H9 (cell line): ENCODE measurements around the gene CLN5. TPM values are rescaled to one million over a fixed set of nuclear protein-coding genes. Genes with fewer than 3 reads are reported as not detected.

Source experiments
- DNase-seq: peaks from one replicate; pipeline ENCODE4 v3.0.0-alpha.2; 2017
- H2AFZ ChIP-seq: one replicate; pipeline ENCODE4 v1.6.1; 2013; ENCODE audit warnings: mild to moderate bottlenecking, low read length, control low read depth, moderate library complexity
- H2AK5ac ChIP-seq: 2 replicates; pipeline ENCODE4 v1.6.1; 2013; ENCODE audit warnings: low read length, control low read depth, mixed read lengths; ENCODE audit not compliant: insufficient read length
- H2BK120ac ChIP-seq: one replicate; pipeline ENCODE4 v1.6.1; 2013; ENCODE audit warnings: low read depth, mild to moderate bottlenecking, low read length, control low read depth, inconsistent platforms; ENCODE audit not compliant: poor library complexity, severe bottlenecking
- H2BK12ac ChIP-seq: 2 replicates; pipeline ENCODE4 v1.6.1; 2013; ENCODE audit warnings: low read length, control low read depth, mixed read lengths, low read depth; ENCODE audit not compliant: insufficient read length
- H2BK15ac ChIP-seq: 2 replicates; pipeline ENCODE4 v1.6.1; 2013; ENCODE audit warnings: low read depth, low read length, control low read depth
- H2BK20ac ChIP-seq: one replicate; pipeline ENCODE4 v1.6.1; 2013; ENCODE audit warnings: low read depth, mild to moderate bottlenecking, low read length, control low read depth, inconsistent platforms; ENCODE audit not compliant: poor library complexity, severe bottlenecking
- H2BK5ac ChIP-seq: 2 replicates; pipeline ENCODE4 v1.6.1; 2013; ENCODE audit warnings: low read length, control low read depth, mixed read lengths; ENCODE audit not compliant: insufficient read length
- H3K14ac ChIP-seq: 2 replicates; pipeline ENCODE4 v1.6.1; 2013; ENCODE audit warnings: low read length, control low read depth; ENCODE audit not compliant: insufficient read depth
- H3K18ac ChIP-seq: 2 replicates; pipeline ENCODE4 v1.6.1; 2013; ENCODE audit warnings: low read depth, mild to moderate bottlenecking, mixed read lengths, low read length, control low read depth; ENCODE audit not compliant: insufficient read length
- H3K23ac ChIP-seq: 2 replicates; pipeline ENCODE4 v1.6.1; 2013; ENCODE audit warnings: low read length, control low read depth, mixed read lengths, low read depth; ENCODE audit not compliant: insufficient read length
- H3K23me2 ChIP-seq: 2 replicates; pipeline ENCODE4 v1.6.1; 2013; ENCODE audit warnings: low read depth, mild to moderate bottlenecking, mixed read lengths, low read length, control low read depth; ENCODE audit not compliant: insufficient read length, poor library complexity, severe bottlenecking
- H3K27ac ChIP-seq: 2 replicates; pipeline ENCODE4 v1.5.1; 2013; ENCODE audit warnings: low read length, control low read depth, mixed read lengths, low read depth; ENCODE audit not compliant: insufficient read length
- H3K27me3 ChIP-seq: 2 replicates; pipeline ENCODE4 v1.6.1; 2013; ENCODE audit warnings: low read length, control low read depth, inconsistent platforms; ENCODE audit not compliant: insufficient read depth
- H3K4ac ChIP-seq: 2 replicates; pipeline ENCODE4 v1.6.1; 2013; ENCODE audit warnings: low read depth, mild to moderate bottlenecking, control low read depth, inconsistent platforms, low read length, moderate library complexity
- H3K4me1 ChIP-seq: 2 replicates; pipeline ENCODE4 v1.6.1; 2013; ENCODE audit warnings: low read length, control low read depth, inconsistent platforms; ENCODE audit not compliant: insufficient read depth
- H3K4me2 ChIP-seq: 2 replicates; pipeline ENCODE4 v1.6.1; 2013; ENCODE audit warnings: low read length, control low read depth, mixed read lengths; ENCODE audit not compliant: insufficient read length, insufficient read depth
- H3K56ac ChIP-seq: 2 replicates; pipeline ENCODE4 v1.6.1; 2013; ENCODE audit warnings: low read depth, mild to moderate bottlenecking, mixed read lengths, low read length, control low read depth; ENCODE audit not compliant: insufficient read length
- H3K79me1 ChIP-seq: 2 replicates; pipeline ENCODE4 v1.6.1; 2013; ENCODE audit warnings: low read depth, mild to moderate bottlenecking, moderate library complexity, low read length, control low read depth, inconsistent platforms; ENCODE audit not compliant: insufficient read depth, poor library complexity, severe bottlenecking
- H3K79me2 ChIP-seq: 2 replicates; pipeline ENCODE4 v1.6.1; 2013; ENCODE audit warnings: low read length, control low read depth, inconsistent platforms; ENCODE audit not compliant: insufficient read depth
- H3K9ac ChIP-seq: 2 replicates; pipeline ENCODE4 v1.6.1; 2013; ENCODE audit warnings: low read length, control low read depth, mixed read lengths; ENCODE audit not compliant: insufficient read length; ENCODE audit errors: extremely low read depth
- H3K9me3 ChIP-seq: one replicate; pipeline ENCODE4 v1.6.1; 2013; ENCODE audit warnings: low read depth, low read length, inconsistent platforms; ENCODE audit not compliant: control insufficient read depth
- H3T11ph ChIP-seq: one replicate; pipeline ENCODE4 v1.6.1; 2013; ENCODE audit warnings: mild to moderate bottlenecking, low read length, control low read depth, inconsistent platforms
- H4K20me1 ChIP-seq: one replicate; pipeline ENCODE4 v1.6.1; 2013; ENCODE audit not compliant: control insufficient read depth, insufficient read length, insufficient read depth
- H4K5ac ChIP-seq: 2 replicates; pipeline ENCODE4 v1.6.1; 2013; ENCODE audit warnings: low read depth, mild to moderate bottlenecking, mixed read lengths, low read length, control low read depth; ENCODE audit not compliant: insufficient read length
- H4K8ac ChIP-seq: replicated peaks from 2 replicates; pipeline ENCODE4 v1.6.1; 2013; ENCODE audit warnings: low read length, control low read depth, mixed read lengths, low read depth; ENCODE audit not compliant: insufficient read length
- H4K91ac ChIP-seq: 2 replicates; pipeline ENCODE4 v1.6.1; 2013; ENCODE audit warnings: low read depth, mild to moderate bottlenecking, moderate library complexity, mixed read lengths, low read length, control low read depth; ENCODE audit not compliant: insufficient read length
- H3K27ac Mint-ChIP-seq, 3 experiments: 2 replicates in 2 of 3; 3 replicates in 1 of 3; pipeline ENCODE4 v1.8.0; 2020 to 2021; ENCODE audit warnings: mixed read lengths in 3 of 3, mild to moderate bottlenecking in 1 of 3, moderate library complexity in 1 of 3
- H3K27me3 Mint-ChIP-seq: 2 replicates; pipeline ENCODE4 v1.8.0; 2021; ENCODE audit warnings: low read depth, mild to moderate bottlenecking, moderate library complexity, mixed read lengths
- H3K36me3 Mint-ChIP-seq, 3 experiments: 2 replicates in 2 of 3; 3 replicates in 1 of 3; pipeline ENCODE4 v1.8.0; 2020 to 2021; ENCODE audit warnings: low read depth in 3 of 3, mixed read lengths in 3 of 3; ENCODE audit not compliant: insufficient read depth in 1 of 3
- H3K4me1 Mint-ChIP-seq, 2 experiments: 2 replicates each; pipeline ENCODE4 v1.8.0; 2020; ENCODE audit warnings: mixed read lengths in 2 of 2
- H3K4me3 Mint-ChIP-seq, 2 experiments: 2 replicates in 1 of 2; 3 replicates in 1 of 2; pipeline ENCODE4 v1.8.0; 2020 to 2021; ENCODE audit warnings: mild to moderate bottlenecking in 2 of 2, mixed read lengths in 2 of 2, moderate library complexity in 1 of 2
- H3K9me3 Mint-ChIP-seq, 2 experiments: 2 replicates in 1 of 2; 3 replicates in 1 of 2; pipeline ENCODE4 v1.8.0; 2020; ENCODE audit warnings: mild to moderate bottlenecking in 2 of 2, mixed read lengths in 2 of 2, moderate library complexity in 1 of 2
- CTCF ChIP-seq: fragments of 200-600 bp; sonication (generic); conservative IDR thresholded peaks from 3 replicates; pipeline ENCODE4 v1.8.0; 2021; ENCODE audit warnings: antibody characterized with exemption, mild to moderate bottlenecking
- WGBS: extraction: QIAGEN DNeasy Blood & Tissue Kit; methylation state at CpG from one replicate; pipeline ENCODE4 v1.1.7; 2013; ENCODE audit warnings: missing lambda C conversion rate, low lambda C conversion rate, mixed read lengths; ENCODE audit not compliant: insufficient read length; ENCODE audit errors: extremely low coverage; 5-methylcytosine and 5-hydroxymethylcytosine counted together
- total RNA-seq: library from RNA; stranded (reverse); gene quantifications from 2 replicates; pipeline ENCODE4 v1.2.1, GENCODE V29; 2021

The CLN5 gene
- total RNA-seq, 1 experiment from 2014 or later: 8.3 TPM

GRCh38 chr13:77016251-77016812, 24.5 kb downstream of the CLN5 start:
- Histone ChIP-seq H3K79me1 (peaks cover 4% of the 10 kb centered on the region), H3K27ac (no peak overlapping the region), H2BK120ac (no peak overlapping the region), H2AFZ (no peak overlapping the region), H3K4ac (no peak overlapping the region), H2BK12ac (no peak overlapping the region), H3K9ac (no peak overlapping the region), H4K8ac (no peak overlapping the region), H4K91ac (no peak overlapping the region), H3K4me2 (no peak overlapping the region), H2AK5ac (no peak overlapping the region), H3T11ph (no peak overlapping the region), H3K9me3 (no peaks in the 10 kb centered on the region), H3K4me1 (no peaks in the 10 kb centered on the region), H4K5ac (no peak overlapping the region), H3K18ac (no peak overlapping the region), H3K79me2 (no peaks in the 10 kb centered on the region; the same call in 1 of the 2 replicates), H2BK5ac (no peak overlapping the region), H3K56ac (no peak overlapping the region), H3K27me3 (no peaks in the 10 kb centered on the region), H2BK15ac (no peak overlapping the region), H3K23me2 (no peaks in the 10 kb centered on the region), H2BK20ac (no peak overlapping the region), H4K20me1 (no peaks in the 10 kb centered on the region), H3K23ac (no peak overlapping the region), H3K14ac (no peak overlapping the region)
- H3K4me1 Mint-ChIP-seq: no peaks in the 10 kb centered on the region
- H3K4me3 Mint-ChIP-seq: no peak overlapping the region
- H3K36me3 Mint-ChIP-seq: peaks cover 11 to 64% (median 61%) of the 10 kb centered on the region in 3 experiments; a peak in 6 of 7 replicates
- no peak overlapping the region for H3K27ac Mint-ChIP-seq
- no peak for DNase-seq
- WGBS: no CpG with 5 or more reads among the region's 3 CpGs
- H3K27me3 Mint-ChIP-seq: no peaks in the 10 kb centered on the region
- TF ChIP-seq CTCF: no peak
- no peaks in the 10 kb centered on the region for H3K9me3 Mint-ChIP-seq
